A549 (cell line): ENCODE data around the gene CARMIL3. TPM values are rescaled to one million over a fixed set of nuclear protein-coding genes. Genes with fewer than 3 reads are reported as not detected.

Source experiments
- ATAC-seq, 2 experiments: fragments of 200-7000 bp in 1 of 2; fragments of >200 bp in 1 of 2; cut with Nextera tagmentation in 1 of 2; cut with Tn5 transposase in 1 of 2; 3 replicates each; pipeline versions ENCODE4 v1.8.0 to v1.9.1; 2018 to 2020; ENCODE audit warnings: mild to moderate bottlenecking in 1 of 2, moderate library complexity in 1 of 2
- CTCF ChIA-PET: fragments of 300-600 bp; sonication (Branson Sonifier 250); formaldehyde crosslinking; extraction: SDS; loops from one replicate; lab custom pipeline; 2021; ENCODE audit warnings: antibody characterized with exemption, inconsistent platforms; lab: Yijun Ruan, JAX
- POLR2A ChIA-PET: fragments of 350-600 bp; formaldehyde crosslinking; extraction: SDS; loops from one replicate; lab custom pipeline; 2021; ENCODE audit warnings: antibody characterized with exemption, inconsistent platforms; lab: Yijun Ruan, JAX
- DNase-seq, 2 experiments: peaks; one replicate each; pipeline versions ENCODE4 v3.0.0 to v3.0.0-alpha.2; 2011 to 2016; ENCODE audit warnings: low read depth in 1 of 2, low spot score in 1 of 2
- FAIRE-seq: peaks from 2 replicates; lab custom pipeline; 2011; peaks lifted over from hg19 to GRCh38; lab: Jason Lieb, UNC
- H3K27ac ChIP-seq, 2 experiments: fragments of >200 bp; sonication (Bioruptor Twin); formaldehyde crosslinking; 3 replicates each; pipeline ENCODE4 v1.5.1; 2016 to 2017
- H3K4me1 ChIP-seq: fragments of >200 bp; sonication (Bioruptor Twin); formaldehyde crosslinking; 3 replicates; pipeline ENCODE4 v1.6.1; 2016
- H3K4me2 ChIP-seq: fragments of >200 bp; sonication (Bioruptor Twin); formaldehyde crosslinking; 3 replicates; pipeline ENCODE4 v1.6.1; 2016
- H3K4me3 ChIP-seq: fragments of >200 bp; sonication (Bioruptor Twin); formaldehyde crosslinking; 3 replicates; pipeline ENCODE4 v1.5.1; 2016
- H3K9me3 ChIP-seq: fragments of >200 bp; sonication (Bioruptor Twin); formaldehyde crosslinking; 3 replicates; pipeline ENCODE4 v1.6.1; 2016
- CHD2 ChIP-seq: fragments of 150-350 bp; IDR thresholded peaks from 2 replicates; pipeline ENCODE4 v1.6.1; 2014; ENCODE audit warnings: low read length; ENCODE audit not compliant: partially characterized antibody
- ELK1 ChIP-seq: fragments of 150-350 bp; IDR thresholded peaks from 2 replicates; pipeline ENCODE4 v1.6.1; 2014; ENCODE audit warnings: low read depth, mild to moderate bottlenecking, low read length
- ESRRA ChIP-seq: fragments of 150-350 bp; IDR thresholded peaks from 2 replicates; pipeline ENCODE4 v1.6.1; 2014; ENCODE audit warnings: mild to moderate bottlenecking, low read length, borderline replicate concordance
- FOSB ChIP-seq: fragments of 250-450 bp; sonication (Bioruptor Pico); IDR thresholded peaks from 2 replicates; pipeline ENCODE4 v1.5.0; 2020; ENCODE audit warnings: mild to moderate bottlenecking, moderate library complexity
- HEYL ChIP-seq: fragments of 250-450 bp; sonication (Bioruptor Pico); IDR thresholded peaks from 2 replicates; pipeline ENCODE4 v1.8.0; 2021; ENCODE audit warnings: mild to moderate bottlenecking, moderate library complexity
- HOXA7 ChIP-seq: fragments of 250-450 bp; sonication (Bioruptor Pico); IDR thresholded peaks from 2 replicates; pipeline ENCODE4 v1.5.0; 2020; ENCODE audit warnings: mild to moderate bottlenecking, moderate library complexity
- KDM1A ChIP-seq: fragments of 200-600 bp; sonication (generic); IDR thresholded peaks from 2 replicates; pipeline ENCODE4 v1.6.1; 2016; ENCODE audit warnings: low read depth, mild to moderate bottlenecking
- PBX3 ChIP-seq: IDR thresholded peaks from 2 replicates; pipeline ENCODE4 v1.6.1; 2012
- PHF8 ChIP-seq: fragments of 200-600 bp; sonication (generic); IDR thresholded peaks from 2 replicates; pipeline ENCODE4 v1.6.1; 2016; ENCODE audit warnings: low read depth, mild to moderate bottlenecking, antibody characterized with exemption, moderate library complexity, borderline replicate concordance
- POLR2A ChIP-seq: IDR thresholded peaks from 2 replicates; pipeline ENCODE4 v1.6.1; 2012; ENCODE audit warnings: mild to moderate bottlenecking, low read length
- REST ChIP-seq: fragments of 200-600 bp; sonication (generic); IDR thresholded peaks from 2 replicates; pipeline ENCODE4 v1.6.1; 2016; ENCODE audit warnings: antibody characterized with exemption, mild to moderate bottlenecking, moderate library complexity
- RFX5 ChIP-seq: fragments of 450-650 bp; IDR thresholded peaks from 2 replicates; pipeline ENCODE4 v1.7.1; 2014; ENCODE audit warnings: antibody characterized with exemption, mild to moderate bottlenecking, moderate library complexity
- RNF2 ChIP-seq: fragments of 200-600 bp; sonication (generic); IDR thresholded peaks from 2 replicates; pipeline ENCODE4 v1.6.1; 2016; ENCODE audit warnings: low read depth, mild to moderate bottlenecking, antibody characterized with exemption, moderate library complexity, borderline replicate concordance
- SMC3 ChIP-seq: fragments of >200 bp; sonication (Bioruptor Twin); formaldehyde crosslinking; IDR thresholded peaks from 3 replicates; pipeline ENCODE4 v1.6.1; 2018; ENCODE audit warnings: inconsistent platforms
- TP53 ChIP-seq: fragments of 250-450 bp; sonication (Bioruptor Pico); IDR thresholded peaks from 2 replicates; pipeline ENCODE4 v1.5.0; 2021; ENCODE audit warnings: mild to moderate bottlenecking, moderate library complexity
- ZSCAN20 ChIP-seq: fragments of 250-450 bp; sonication (Bioruptor Pico); IDR thresholded peaks from 2 replicates; pipeline ENCODE4 v1.8.0; 2022; ENCODE audit warnings: mild to moderate bottlenecking, moderate library complexity
- WGBS: methylation state at CpG from one replicate; pipeline ENCODE4 v1.1.6; 2017; ENCODE audit errors: missing lambda C conversion rate; 5-methylcytosine and 5-hydroxymethylcytosine counted together
- polyA plus RNA-seq, 4 experiments: library from polyadenylated mRNA; depleted of rRNA in 3 of 4; stranded (reverse); fragments of >200 nt; fragmentation: RNase III in 1 of 4; extraction: RNeasy Plus Mini Kit Qiagen cat#74134 plus additional on column Dnase treatment in 1 of 4; gene quantifications; 2 replicates in 3 of 4; 3 replicates in 1 of 4; pipeline ENCODE4 v1.2.3, GENCODE V29; 2011 to 2017
- TF ChIP-seq, protein P1 (sequence below): fragments of 450-650 bp; IDR thresholded peaks from 2 replicates; pipeline ENCODE4 v1.6.1; 2014; ENCODE audit warnings: antibody characterized with exemption
- TF ChIP-seq, protein P2 (sequence below): fragments of >200 bp; sonication (Bioruptor Twin); formaldehyde crosslinking; IDR thresholded peaks from 2 replicates; pipeline ENCODE4 v1.6.1; 2016
- TF ChIP-seq, protein P3 (sequence below): fragments of 250-450 bp; sonication (Bioruptor Pico); IDR thresholded peaks from 2 replicates; pipeline ENCODE4 v1.5.0; 2021; ENCODE audit warnings: mild to moderate bottlenecking, moderate library complexity, borderline replicate concordance
- TF ChIP-seq, protein P4 (sequence below): fragments of 250-450 bp; sonication (Bioruptor Pico); IDR thresholded peaks from 2 replicates; pipeline ENCODE4 v1.5.0; 2020; ENCODE audit warnings: low read depth, mild to moderate bottlenecking, moderate library complexity

CARMIL3 gene
- polyA plus RNA-seq, 2 of the 4 experiments (the other 2 are of a cell fraction) = 0.45 to 0.98 TPM

DNA sequence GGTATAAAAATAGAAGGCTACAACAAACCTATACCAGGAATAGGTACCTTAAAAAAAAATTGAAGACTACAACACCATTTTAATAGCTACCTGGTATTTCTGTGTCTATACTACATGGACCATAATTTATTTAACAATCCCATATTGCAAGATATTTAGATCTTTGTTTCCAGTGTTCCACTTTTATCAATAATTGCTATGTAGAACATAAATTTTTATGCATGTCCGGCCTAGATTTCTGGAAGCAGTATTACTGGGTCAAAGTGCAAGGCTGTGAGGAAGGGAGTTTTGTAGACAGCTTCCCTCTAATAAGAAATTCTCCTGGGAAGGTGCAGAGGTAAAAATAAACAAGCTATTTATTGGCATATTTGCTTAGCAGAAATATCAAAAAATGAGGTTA, 58.7 kb downstream of the CARMIL3 start:
- Histone ChIP-seq H3K9me3 (no peaks in the 10 kb centered on the region), H3K4me1 (peaks cover 10% of the 10 kb centered on the region; the same call in 1 of the 3 replicates), H3K4me2 (no peak overlapping the region), H3K27ac (no peak overlapping the region), H3K4me3 (no peak overlapping the region)
- POLR2A ChIA-PET = interaction anchor here (6.1 kb wide), 1 partner anchor 17 kb away, joined by 38 read pairs; the partner anchor contains the start of gene PCK2
- ATAC-seq = no peak
- FAIRE-seq = no peak
- WGBS = 67% methylated on average over 1 of the region's 1 CpG
- TF ChIP-seq ESRRA (no peak), ELK1 (no peak), PBX3 (no peak), PHF8 (no peak), SMC3 (no peak), KDM1A (no peak), HOXA7 (no peak), RNF2 (no peak), TP53 (CRISPR knock-in tag) (no peak)
- TF ChIP-seq, protein P1, sequence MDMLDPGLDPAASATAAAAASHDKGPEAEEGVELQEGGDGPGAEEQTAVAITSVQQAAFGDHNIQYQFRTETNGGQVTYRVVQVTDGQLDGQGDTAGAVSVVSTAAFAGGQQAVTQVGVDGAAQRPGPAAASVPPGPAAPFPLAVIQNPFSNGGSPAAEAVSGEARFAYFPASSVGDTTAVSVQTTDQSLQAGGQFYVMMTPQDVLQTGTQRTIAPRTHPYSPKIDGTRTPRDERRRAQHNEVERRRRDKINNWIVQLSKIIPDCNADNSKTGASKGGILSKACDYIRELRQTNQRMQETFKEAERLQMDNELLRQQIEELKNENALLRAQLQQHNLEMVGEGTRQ = no peak
- TF ChIP-seq, protein P2, sequence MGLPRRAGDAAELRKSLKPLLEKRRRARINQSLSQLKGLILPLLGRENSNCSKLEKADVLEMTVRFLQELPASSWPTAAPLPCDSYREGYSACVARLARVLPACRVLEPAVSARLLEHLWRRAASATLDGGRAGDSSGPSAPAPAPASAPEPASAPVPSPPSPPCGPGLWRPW = no peak
- TF ChIP-seq, protein P3, sequence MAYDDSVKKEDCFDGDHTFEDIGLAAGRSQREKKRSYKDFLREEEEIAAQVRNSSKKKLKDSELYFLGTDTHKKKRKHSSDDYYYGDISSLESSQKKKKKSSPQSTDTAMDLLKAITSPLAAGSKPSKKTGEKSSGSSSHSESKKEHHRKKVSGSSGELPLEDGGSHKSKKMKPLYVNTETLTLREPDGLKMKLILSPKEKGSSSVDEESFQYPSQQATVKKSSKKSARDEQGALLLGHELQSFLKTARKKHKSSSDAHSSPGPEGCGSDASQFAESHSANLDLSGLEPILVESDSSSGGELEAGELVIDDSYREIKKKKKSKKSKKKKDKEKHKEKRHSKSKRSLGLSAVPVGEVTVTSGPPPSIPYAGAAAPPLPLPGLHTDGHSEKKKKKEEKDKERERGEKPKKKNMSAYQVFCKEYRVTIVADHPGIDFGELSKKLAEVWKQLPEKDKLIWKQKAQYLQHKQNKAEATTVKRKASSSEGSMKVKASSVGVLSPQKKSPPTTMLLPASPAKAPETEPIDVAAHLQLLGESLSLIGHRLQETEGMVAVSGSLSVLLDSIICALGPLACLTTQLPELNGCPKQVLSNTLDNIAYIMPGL (CRISPR knock-in tag) = no peak
- CTCF ChIA-PET = interaction anchor here (0.9 to 13.3 kb wide), 9 partner anchors 15 to 51 kb away, joined by 3 to 244 read pairs (median 4); partner anchors contain the start of genes IRF9, PCK2 and RNF31
- no peak for DNase-seq

- FAIRE-seq (no peak), ATAC-seq (peak; percentile 14 to 24; a peak in 5 of 6 replicates)
These were observed 61.6 kb downstream of the CARMIL3 start for GRCh38 chr14:24113379-24113800.

More at GRCh38 chr14:24113379-24113800, 61.6 kb downstream of the CARMIL3 start:
- no peak for DNase-seq
- Histone ChIP-seq H3K4me1 (peaks cover 17% of the 10 kb centered on the region; the same call in 1 of the 3 replicates), H3K4me3 (peak overlapping the region; percentile 62), H3K4me2 (peak overlapping the region; percentile 78), H3K27ac (peak overlapping the region; percentile 95 to 96), H3K9me3 (no peaks in the 10 kb centered on the region)
- TF ChIP-seq RFX5 (no peak), POLR2A (no peak), REST (no peak), HEYL (CRISPR knock-in tag) (no peak), FOSB (no peak), RNF2 (no peak), ZSCAN20 (no peak), CHD2 (no peak)
- TF ChIP-seq, protein P4, sequence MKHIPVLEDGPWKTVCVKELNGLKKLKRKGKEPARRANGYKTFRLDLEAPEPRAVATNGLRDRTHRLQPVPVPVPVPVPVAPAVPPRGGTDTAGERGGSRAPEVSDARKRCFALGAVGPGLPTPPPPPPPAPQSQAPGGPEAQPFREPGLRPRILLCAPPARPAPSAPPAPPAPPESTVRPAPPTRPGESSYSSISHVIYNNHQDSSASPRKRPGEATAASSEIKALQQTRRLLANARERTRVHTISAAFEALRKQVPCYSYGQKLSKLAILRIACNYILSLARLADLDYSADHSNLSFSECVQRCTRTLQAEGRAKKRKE (CRISPR knock-in tag) = no peak
- TF ChIP-seq, protein P3 (CRISPR knock-in tag) = no peak
- POLR2A ChIA-PET = interaction anchor here (1.3 to 2.9 kb wide), 8 partner anchors 10 to 77 kb away, joined by 4 to 55 read pairs (median 22); partner anchors contain the start of genes CARMIL3, EMC9, IRF9 and PCK2
- CTCF ChIA-PET = interaction anchor here (1.1 to 5.6 kb wide), 5 partner anchors 11 to 58 kb away, joined by 4 to 44 read pairs (median 6); partner anchors contain the start of gene IRF9
- WGBS = 42% methylated on average over 15 of the region's 15 CpGs
